Measurements from ENCODE around the gene TMPRSS13. TPM values are rescaled to one million over a fixed set of nuclear protein-coding genes. Genes with fewer than 3 reads are reported as not detected.
"Not testable (repeated sequence)": the region's sequence is repeated elsewhere in the genome, so short reads cannot be mapped to it uniquely, and the experiment has no call there.

The TMPRSS13 gene
- polyA plus RNA-seq, 3 donors, result 0.17 to 2.4 (median 0.37) TPM

GRCh38 chr11:117927926-117928325 is 1.3 kb downstream of the TMPRSS13 start:
- H3K9me3 ChIP-seq (replicated peaks in 1 of 2; ENCODE audit: control insufficient read depth in 1 of 2, insufficient read depth in 1 of 2, low read length in 2 of 2), result no peaks in the 10 kb centered on the region
- intact Hi-C loops (cut with micrococcal nuclease), result no loop called here
- no peak overlapping the region for H3K9ac ChIP-seq (ENCODE audit: insufficient read depth, low read length, poor library complexity, severe bottlenecking)
- DNase-seq, result no peak
- H3K4me1 ChIP-seq (ENCODE audit: control insufficient read depth in 1 of 2, insufficient read depth in 2 of 2, low read length in 2 of 2), result peaks cover 27 to 33% of the 10 kb centered on the region in 2 donors
- no peak overlapping the region for H3K4me3 ChIP-seq (replicated peaks in 1 of 3; ENCODE audit: low read depth in 2 of 3, low read length in 3 of 3)
- H2AFZ ChIP-seq (ENCODE audit: insufficient read depth, low read depth, low read length, poor library complexity, severe bottlenecking), result no peak overlapping the region
- H4K20me1 ChIP-seq (ENCODE audit: insufficient read depth, low read length), result no peaks in the 10 kb centered on the region
- H3K79me2 ChIP-seq (ENCODE audit: insufficient read depth, low read length), result no peaks in the 10 kb centered on the region
- Mint-ChIP-seq H3K9me3 (peaks cover 0 to 1% (median 0%) of the 10 kb centered on the region in 7 donors), H3K4me3 (no peak overlapping the region), H3K27me3 (ENCODE audit: low read depth in 3 of 3) (peaks cover 0 to 2% (median 0%) of the 10 kb centered on the region in 3 donors), H3K4me1 (peaks cover 38% of the 10 kb centered on the region), H3K36me3 (no peaks in the 10 kb centered on the region), H3K27ac (peak overlapping the region in 1 of 7 donors; percentile 10)
- TF ChIP-seq CTCF (IDR thresholded peaks at IDR 0.05), result no peak
- no peak overlapping the region for H3K4me2 ChIP-seq (replicated peaks; ENCODE audit: extremely low read depth, low read length, poor library complexity, severe bottlenecking)
- H3K27ac ChIP-seq (ENCODE audit: low read depth in 1 of 2, low read length in 2 of 2), result no peak overlapping the region
- no peaks in the 10 kb centered on the region for H3K36me3 ChIP-seq (replicated peaks in 1 of 2; ENCODE audit: control insufficient read depth in 1 of 2, insufficient read depth in 2 of 2, low read length in 2 of 2)
- H3K27me3 ChIP-seq (ENCODE audit: control insufficient read depth in 2 of 2, insufficient read depth in 2 of 2, low read length in 2 of 2), result no peaks in the 10 kb centered on the region
- WGBS (ENCODE audit: insufficient coverage), result 100% methylated on average over 3 of the region's 3 CpGs

- H3K27ac Mint-ChIP-seq; H2AFZ ChIP-seq (ENCODE audit: insufficient read depth, low read depth, low read length, poor library complexity, severe bottlenecking); H3K27me3 ChIP-seq (ENCODE audit: control insufficient read depth in 2 of 2, insufficient read depth in 2 of 2, low read length in 2 of 2); H3K4me3 Mint-ChIP-seq; intact Hi-C loops (cut with micrococcal nuclease); H3K9me3 Mint-ChIP-seq; H4K20me1 ChIP-seq (ENCODE audit: insufficient read depth, low read length); H3K9ac ChIP-seq (ENCODE audit: insufficient read depth, low read length, poor library complexity, severe bottlenecking); H3K4me2 ChIP-seq (replicated peaks; ENCODE audit: extremely low read depth, low read length, poor library complexity, severe bottlenecking); H3K36me3 Mint-ChIP-seq; H3K36me3 ChIP-seq (replicated peaks in 1 of 2; ENCODE audit: control insufficient read depth in 1 of 2, insufficient read depth in 2 of 2, low read length in 2 of 2); DNase-seq; H3K9me3 ChIP-seq (replicated peaks in 1 of 2; ENCODE audit: control insufficient read depth in 1 of 2, insufficient read depth in 1 of 2, low read length in 2 of 2); H3K79me2 ChIP-seq (ENCODE audit: insufficient read depth, low read length); H3K27ac ChIP-seq (ENCODE audit: low read depth in 1 of 2, low read length in 2 of 2); H3K4me3 ChIP-seq (replicated peaks in 1 of 3; ENCODE audit: low read depth in 2 of 3, low read length in 3 of 3); H3K27me3 Mint-ChIP-seq (ENCODE audit: low read depth in 3 of 3): not testable (repeated sequence)
- H3K4me1 Mint-ChIP-seq, result peaks cover 27% of the 10 kb centered on the region
- 100% methylated on average over 5 of the region's 7 CpGs for WGBS (ENCODE audit: insufficient coverage)
- H3K4me1 ChIP-seq (ENCODE audit: control insufficient read depth in 1 of 2, insufficient read depth in 2 of 2, low read length in 2 of 2), result peaks cover 22 to 30% of the 10 kb centered on the region in 2 donors
Measured at GRCh38 chr11:117926166-117926565, 3.0 kb downstream of the TMPRSS13 start.
